GM23248 (cell line): Measurements from ENCODE around the gene VEZT. TPM values are rescaled to one million over a fixed set of nuclear protein-coding genes. Genes with fewer than 3 reads are reported as not detected.

Experiments used
- DNase-seq: peaks from one replicate; pipeline ENCODE4 v3.0.0-alpha.2; 2015
- H2AFZ ChIP-seq: fragments of 200-600 bp; sonication (generic); 2 replicates; pipeline ENCODE4 v1.6.1; 2016; ENCODE audit warnings: antibody characterized with exemption
- H3F3A ChIP-seq: fragments of 200-600 bp; sonication (generic); 2 replicates; pipeline ENCODE4 v1.6.1; 2016; ENCODE audit warnings: mild to moderate bottlenecking, antibody characterized with exemption, mixed run types; ENCODE audit not compliant: insufficient read depth
- H3K27ac ChIP-seq: fragments of 200-600 bp; sonication (generic); 2 replicates; pipeline ENCODE4 v1.5.1; 2016; ENCODE audit warnings: mild to moderate bottlenecking
- H3K27me3 ChIP-seq: fragments of 200-600 bp; sonication (generic); replicated peaks from 2 replicates; pipeline ENCODE4 v1.6.1; 2016; ENCODE audit warnings: mild to moderate bottlenecking; ENCODE audit not compliant: insufficient read depth
- H3K36me3 ChIP-seq: fragments of 200-600 bp; sonication (generic); 2 replicates; pipeline ENCODE4 v1.6.1; 2016; ENCODE audit warnings: low read depth, mild to moderate bottlenecking
- H3K4me1 ChIP-seq: fragments of 200-600 bp; sonication (generic); 2 replicates; pipeline ENCODE4 v1.6.1; 2016; ENCODE audit warnings: mild to moderate bottlenecking; ENCODE audit not compliant: insufficient read depth
- H3K4me2 ChIP-seq: fragments of 200-600 bp; sonication (generic); one replicate; pipeline ENCODE4 v1.6.1; 2016; ENCODE audit warnings: mild to moderate bottlenecking; ENCODE audit not compliant: unreplicated experiment
- H3K4me3 ChIP-seq: fragments of 200-600 bp; sonication (generic); 2 replicates; pipeline ENCODE4 v1.5.1; 2016; ENCODE audit warnings: mild to moderate bottlenecking
- H3K79me2 ChIP-seq: fragments of 200-600 bp; sonication (generic); 2 replicates; pipeline ENCODE4 v1.6.1; 2016; ENCODE audit warnings: mild to moderate bottlenecking; ENCODE audit not compliant: insufficient read depth
- H3K9ac ChIP-seq: fragments of 200-600 bp; sonication (generic); 2 replicates; pipeline ENCODE4 v1.6.1; 2016; ENCODE audit warnings: mild to moderate bottlenecking
- H3K9me2 ChIP-seq: fragments of 200-600 bp; sonication (generic); 2 replicates; pipeline ENCODE4 v1.6.1; 2016; ENCODE audit warnings: mixed run types, mild to moderate bottlenecking, moderate library complexity; ENCODE audit not compliant: insufficient read depth
- H3K9me3 ChIP-seq: fragments of 200-600 bp; sonication (generic); one replicate; pipeline ENCODE4 v1.6.1; 2017; ENCODE audit warnings: low read depth
- H4K20me1 ChIP-seq: fragments of 200-600 bp; sonication (generic); 2 replicates; pipeline ENCODE4 v1.6.0; 2016; ENCODE audit not compliant: insufficient read depth
- EZH2 ChIP-seq: fragments of 200-600 bp; sonication (generic); IDR thresholded peaks from 2 replicates; pipeline ENCODE4 v1.6.1; 2018; ENCODE audit warnings: antibody characterized with exemption, mild to moderate bottlenecking; ENCODE audit not compliant: insufficient read depth, poor library complexity, severe bottlenecking
- EZH2phosphoT487 ChIP-seq: fragments of 200-600 bp; sonication (generic); IDR thresholded peaks from 2 replicates; pipeline ENCODE4 v1.6.1; 2018; ENCODE audit warnings: antibody characterized with exemption, moderate library complexity, mild to moderate bottlenecking, low read depth; ENCODE audit not compliant: insufficient read depth
- WGBS, 2 experiments: methylation state at CpG; one replicate each; pipeline ENCODE4 v1.1.6; 2015 to 2017; ENCODE audit warnings: low lambda C conversion rate in 2 of 2, low coverage in 1 of 2; ENCODE audit errors: missing lambda C conversion rate in 2 of 2; 5-methylcytosine and 5-hydroxymethylcytosine counted together
- in situ Hi-C: fragments of 300-500 bp; cut with MboI; formaldehyde crosslinking; loops from 2 replicates; pipeline ENCODE4 v1.15.0; 2020
- polyA plus RNA-seq: library from polyadenylated mRNA; unstranded; fragments of >200 nt; fragmentation: Nextera tagmentation; extraction: Ambion mirVana; gene quantifications from 2 replicates; pipeline ENCODE4 v1.2.1, GENCODE V29; 2016
- total RNA-seq: library from RNA; depleted of rRNA; stranded (reverse); fragments of >200 nt; shearing (Covaris generic); gene quantifications from 2 replicates; pipeline ENCODE4 v1.2.3, GENCODE V29; 2014

The VEZT gene
- total and polyA plus RNA-seq, 2 experiments from 2014 or later = 36.9 to 40.2 TPM

DNA sequence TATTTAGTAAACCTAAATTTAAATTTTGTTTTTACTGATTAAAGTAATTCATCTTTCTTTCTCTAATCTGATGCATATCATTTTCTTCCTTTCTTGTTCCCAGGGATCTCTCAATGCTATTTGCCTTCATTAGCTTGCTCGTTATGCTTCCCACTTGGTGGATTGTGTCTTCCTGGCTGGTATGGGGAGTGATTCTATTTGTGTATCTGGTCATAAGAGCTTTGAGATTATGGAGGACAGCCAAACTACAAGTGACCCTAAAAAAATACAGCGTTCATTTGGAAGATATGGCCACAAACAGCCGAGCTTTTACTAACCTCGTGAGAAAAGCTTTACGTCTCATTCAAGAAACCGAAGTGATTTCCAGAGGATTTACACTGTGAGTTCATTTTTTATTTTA, 48.6 kb downstream of the VEZT start:
- in situ Hi-C loops = no loop called here
- Histone ChIP-seq H3K36me3 (peaks cover 42% of the 10 kb centered on the region), H2AFZ (no peak overlapping the region), H3K9ac (no peak overlapping the region), H3K79me2 (peaks cover 7% of the 10 kb centered on the region; the same call in 1 of the 2 replicates), H3K4me2 (no peak overlapping the region), H3K9me3 (no peaks in the 10 kb centered on the region), H3K4me3 (no peak overlapping the region), H3K27me3 (no peaks in the 10 kb centered on the region), H4K20me1 (no peaks in the 10 kb centered on the region), H3K9me2 (no peaks in the 10 kb centered on the region), H3K4me1 (no peaks in the 10 kb centered on the region), H3F3A (no peaks in the 10 kb centered on the region), H3K27ac (no peak overlapping the region)
- TF ChIP-seq EZH2 (no peak), EZH2phosphoT487 (no peak)
- 97 to 98% methylated on average over 6 of the region's 6 CpGs for WGBS, 2 experiments
- DNase-seq = no peak

DNA sequence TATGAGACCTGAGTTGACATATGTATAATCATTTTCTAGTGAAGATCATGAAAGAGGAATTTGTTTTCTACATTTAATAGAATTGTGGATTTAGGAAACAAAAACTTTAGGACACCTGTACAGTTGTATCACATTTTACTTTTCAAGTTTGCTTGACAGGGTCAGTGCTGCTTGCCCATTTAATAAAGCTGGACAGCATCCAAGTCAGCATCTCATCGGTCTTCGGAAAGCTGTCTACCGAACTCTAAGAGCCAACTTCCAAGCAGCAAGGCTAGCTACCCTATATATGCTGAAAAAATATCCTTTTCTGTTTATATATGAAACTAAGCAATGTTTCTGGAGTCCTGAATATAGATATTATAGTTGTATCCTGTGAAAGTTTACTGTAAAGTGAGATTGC, 52.3 kb downstream of the VEZT start:
- no peak overlapping the region for H3K9ac ChIP-seq
- 96 to 98% methylated on average over 3 of the region's 3 CpGs for WGBS, 2 experiments
- no peak for DNase-seq
- no peaks in the 10 kb centered on the region for H3K9me3 ChIP-seq
- H3K36me3 ChIP-seq = peaks cover 31% of the 10 kb centered on the region
- H4K20me1 ChIP-seq = no peaks in the 10 kb centered on the region
- no peaks in the 10 kb centered on the region for H3K9me2 ChIP-seq
- H3F3A ChIP-seq = no peaks in the 10 kb centered on the region
- H3K27me3 ChIP-seq = no peaks in the 10 kb centered on the region
- TF ChIP-seq EZH2 (no peak), EZH2phosphoT487 (no peak)
- peaks cover 7% of the 10 kb centered on the region; the same call in 1 of the 2 replicates for H3K79me2 ChIP-seq
- in situ Hi-C loops = no loop called here
- no peak overlapping the region for H3K27ac ChIP-seq
- H3K4me2 ChIP-seq = no peak overlapping the region
- H3K4me3 ChIP-seq = no peak overlapping the region
- no peaks in the 10 kb centered on the region for H3K4me1 ChIP-seq
- no peak overlapping the region for H2AFZ ChIP-seq

DNA sequence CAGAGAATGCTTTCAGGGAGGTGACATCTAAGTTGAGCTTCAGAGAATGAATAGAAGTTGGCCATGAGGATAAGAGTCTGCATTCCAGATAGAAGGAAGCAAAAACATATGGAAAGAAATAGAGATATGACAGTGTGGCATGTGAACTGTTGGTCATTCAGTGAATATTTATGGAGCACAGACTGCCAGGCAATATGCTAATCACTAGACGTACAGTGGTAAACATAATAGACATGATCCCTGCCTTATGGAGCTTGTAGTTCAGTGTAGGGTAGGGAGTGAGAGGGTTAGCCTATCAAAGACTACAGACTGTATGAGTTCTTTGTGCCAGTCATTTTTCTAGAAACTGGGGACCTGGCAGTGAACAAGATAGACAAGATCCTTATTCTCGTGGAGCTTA, 53.9 kb downstream of the VEZT start:
- Histone ChIP-seq H3K9me2 (no peaks in the 10 kb centered on the region), H3K4me2 (no peak overlapping the region), H3K27me3 (no peaks in the 10 kb centered on the region), H3F3A (0 out of 2 replicates have a peak, but pooled peaks cover 2% of the 10 kb centered on the region), H3K4me3 (no peak overlapping the region), H3K4me1 (peaks cover under 1% of the 10 kb centered on the region), H3K36me3 (peaks cover 31% of the 10 kb centered on the region), H2AFZ (no peak overlapping the region), H3K27ac (no peak overlapping the region), H3K79me2 (0 out of 2 replicates have a peak, but pooled peaks cover 4% of the 10 kb centered on the region), H4K20me1 (no peaks in the 10 kb centered on the region), H3K9me3 (no peaks in the 10 kb centered on the region), H3K9ac (no peak overlapping the region)
- TF ChIP-seq EZH2 (no peak), EZH2phosphoT487 (no peak)
- in situ Hi-C loops = no loop called here
- no peak for DNase-seq
- 81% methylated on average over 2 of the region's 2 CpGs for WGBS, 2 experiments

GRCh38 chr12:95277139-95277538, 59.5 kb downstream of the VEZT start:
- Histone ChIP-seq H3K9ac (no peak overlapping the region), H3K9me3 (no peaks in the 10 kb centered on the region), H2AFZ (no peak overlapping the region), H3F3A (peaks cover 14% of the 10 kb centered on the region; the same call in 1 of the 2 replicates), H3K4me3 (no peak overlapping the region), H4K20me1 (no peaks in the 10 kb centered on the region), H3K9me2 (no peaks in the 10 kb centered on the region), H3K27ac (peak overlapping the region; percentile 28), H3K36me3 (peaks cover 17% of the 10 kb centered on the region), H3K79me2 (no peaks in the 10 kb centered on the region), H3K4me2 (peak overlapping the region; percentile 47), H3K4me1 (peaks cover 12% of the 10 kb centered on the region), H3K27me3 (no peaks in the 10 kb centered on the region)
- in situ Hi-C loops = no loop called here
- 0 to 5% methylated on average over 1 of the region's 1 CpG for WGBS, 2 experiments
- peak; percentile 82 for DNase-seq
- TF ChIP-seq EZH2 (no peak), EZH2phosphoT487 (no peak)

DNA sequence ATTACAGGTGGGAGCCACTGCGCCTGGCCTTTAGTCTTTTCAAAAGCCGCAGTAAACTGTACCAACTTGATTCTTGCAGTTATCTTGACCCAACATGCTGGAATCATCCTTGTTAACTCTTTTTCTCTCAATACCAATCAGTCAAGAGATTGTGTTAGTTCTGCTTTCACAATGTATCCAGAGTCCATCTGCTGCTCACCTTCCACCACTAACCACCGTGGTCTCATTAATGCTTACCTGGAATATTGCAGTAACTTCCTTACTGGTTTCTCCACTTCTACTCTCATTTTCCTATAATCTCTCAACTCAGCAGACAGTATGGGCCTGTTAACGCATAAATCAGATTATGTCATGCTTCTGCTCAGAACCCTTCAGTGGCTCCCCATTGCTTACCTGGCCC, 62.2 kb downstream of the VEZT start:
- no peak overlapping the region for H3K4me3 ChIP-seq
- H4K20me1 ChIP-seq = no peaks in the 10 kb centered on the region
- peaks cover 28% of the 10 kb centered on the region for H3K36me3 ChIP-seq
- TF ChIP-seq EZH2 (no peak), EZH2phosphoT487 (no peak)
- H3K9me2 ChIP-seq = no peaks in the 10 kb centered on the region
- H3K9ac ChIP-seq = no peak overlapping the region
- peaks cover 14% of the 10 kb centered on the region; the same call in 1 of the 2 replicates for H3F3A ChIP-seq
- in situ Hi-C loops = no loop called here
- 96 to 98% methylated on average over 4 of the region's 4 CpGs for WGBS, 2 experiments
- H3K4me1 ChIP-seq = peaks cover 12% of the 10 kb centered on the region
- no peak for DNase-seq
- no peak overlapping the region for H2AFZ ChIP-seq
- no peak overlapping the region for H3K27ac ChIP-seq
- H3K27me3 ChIP-seq = no peaks in the 10 kb centered on the region
- H3K9me3 ChIP-seq = no peaks in the 10 kb centered on the region
- no peaks in the 10 kb centered on the region for H3K79me2 ChIP-seq
- H3K4me2 ChIP-seq = no peak overlapping the region
